HG03045 (cell line): ENCODE results near the gene UPF1.

Experiments
- ATAC-seq: cut with Tn5 transposase; IDR thresholded peaks from one replicate; pipeline ENCODE4 v1.9.1; 2021; ENCODE audit warnings: mild to moderate bottlenecking, moderate library complexity; ENCODE audit not compliant: unreplicated experiment

Gene UPF1

DNA sequence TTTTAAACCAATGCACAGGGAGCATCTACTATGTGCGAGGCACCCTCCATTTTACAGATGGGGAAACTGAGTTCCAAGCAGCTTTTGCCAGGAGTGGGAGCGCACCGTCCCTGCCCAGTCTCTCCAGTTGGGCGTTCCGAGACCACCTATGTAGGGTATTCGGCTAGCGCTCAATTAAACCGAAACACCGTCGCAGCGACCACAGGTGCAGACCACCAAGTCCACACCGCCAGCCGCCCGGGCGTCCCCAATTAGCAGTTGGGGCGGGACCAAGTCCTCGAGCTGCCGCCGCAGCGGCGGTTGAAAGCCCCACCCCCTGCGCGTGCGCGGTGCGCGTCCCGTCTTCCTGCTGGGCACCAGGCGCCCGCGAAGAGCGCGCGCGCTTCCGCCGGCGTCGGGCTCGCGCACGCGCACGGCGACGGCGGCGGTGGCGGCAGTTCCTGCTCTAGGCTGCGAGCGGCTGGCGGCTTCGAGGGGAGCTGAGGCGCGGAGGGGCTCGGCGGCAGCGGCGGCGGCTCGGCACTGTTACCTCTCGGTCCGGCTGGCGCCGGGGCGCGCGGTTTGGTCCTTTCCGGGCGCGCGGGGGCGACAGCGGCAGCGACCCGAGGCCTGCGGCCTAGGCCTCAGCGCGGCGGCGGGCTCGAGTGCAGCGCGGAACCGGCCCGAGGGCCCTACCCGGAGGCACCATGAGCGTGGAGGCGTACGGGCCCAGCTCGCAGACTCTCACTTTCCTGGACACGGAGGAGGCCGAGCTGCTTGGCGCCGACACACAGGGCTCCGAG lies at the start of gene UPF1:
Gene UPF1 (plus strand): TSS at position 436 of the 782 bp plus-strand sequence. CDS start 251 bp downstream, at position 687.
- peak; percentile 76 for ATAC-seq

DNA sequence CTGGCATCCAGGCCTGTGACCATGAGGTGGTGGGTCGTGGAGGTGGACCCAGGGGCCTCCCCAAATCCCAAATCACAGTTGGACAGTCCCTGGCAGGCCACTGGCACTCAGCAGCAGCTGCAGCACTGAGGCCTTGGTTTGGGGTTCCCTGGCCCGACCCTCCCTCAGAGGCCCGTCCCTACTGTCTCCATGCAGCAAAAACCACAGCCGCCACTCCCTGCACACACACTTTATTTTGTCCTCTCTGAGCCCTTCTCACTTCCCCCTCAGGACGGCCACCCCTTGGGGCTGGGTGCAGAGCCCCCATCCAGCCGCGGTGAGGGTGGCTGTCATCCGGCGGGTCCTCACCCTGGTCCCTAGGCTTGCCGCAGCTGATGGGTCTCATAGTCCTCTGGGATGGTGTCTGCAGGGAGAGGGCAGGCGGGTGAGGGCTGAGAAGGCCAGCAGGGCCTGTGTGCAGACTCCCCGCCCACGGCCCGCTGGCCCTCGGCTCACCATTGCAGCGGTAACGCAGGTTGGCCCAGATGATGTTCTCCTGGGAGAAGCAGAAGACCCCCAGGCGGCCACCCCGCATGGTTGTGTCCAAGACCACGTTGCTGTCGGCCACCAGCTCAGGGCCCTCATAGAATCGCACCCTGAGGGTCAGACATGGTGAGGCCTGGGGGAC lies 49.1 kb upstream of the UPF1 start:
- ATAC-seq = no peak

DNA sequence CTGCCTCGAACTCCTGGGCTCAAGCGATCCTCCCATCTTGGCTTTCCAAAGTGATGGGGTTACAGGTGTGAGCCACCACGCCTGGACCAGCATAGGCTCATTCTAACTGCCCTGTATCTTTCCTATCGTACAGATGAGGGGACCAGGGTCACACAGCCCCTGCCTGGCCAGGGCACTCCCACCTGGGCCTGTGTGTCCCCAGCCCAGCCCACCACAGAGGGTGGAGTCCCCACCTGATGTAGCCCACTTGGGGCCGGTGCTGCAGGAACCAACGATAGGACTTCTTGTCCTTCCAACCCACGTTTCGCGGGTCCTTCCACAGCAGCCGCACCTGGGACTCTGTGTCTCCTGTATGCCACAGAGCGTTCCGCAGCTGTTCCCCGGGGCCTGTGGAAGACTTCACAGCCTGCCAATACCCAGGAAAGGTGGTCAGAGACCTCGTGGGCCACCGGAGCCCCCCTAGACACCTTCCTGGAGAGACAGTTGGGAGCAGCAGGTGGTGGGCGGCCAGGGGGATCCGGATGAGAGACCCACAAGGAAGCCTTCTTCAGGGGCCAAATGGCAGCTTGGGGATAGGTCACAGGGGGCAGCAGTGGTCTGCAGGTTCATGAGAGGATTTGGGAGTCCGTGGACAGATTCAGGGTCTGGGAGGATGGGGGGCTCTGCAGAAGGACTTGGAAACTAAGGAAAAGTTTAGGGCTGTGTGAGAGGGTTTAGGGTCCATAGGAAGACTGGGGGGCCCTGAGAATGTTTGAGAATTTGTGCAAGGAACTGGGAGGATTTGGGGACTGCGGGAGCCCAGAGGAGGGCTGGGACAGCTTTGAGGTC lies 47.6 kb upstream of the UPF1 start:
- no peak for ATAC-seq

DNA sequence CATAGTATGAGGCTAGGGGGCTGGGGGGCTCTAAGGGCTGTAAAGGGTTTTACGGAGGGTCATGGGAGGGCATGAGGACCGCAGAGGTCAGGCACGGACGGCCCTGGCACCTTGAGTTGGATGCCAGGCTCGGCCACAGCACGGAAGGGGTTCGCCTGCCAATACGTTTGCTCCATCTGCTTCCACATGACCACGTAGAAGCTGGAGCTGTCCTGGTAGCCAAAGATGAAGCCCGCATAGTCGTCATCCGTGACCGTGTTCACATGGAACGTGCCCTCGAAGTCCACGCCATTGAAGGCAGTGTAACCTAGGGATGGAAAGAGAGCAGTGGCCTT lies 47.0 kb upstream of the UPF1 start:
- no peak for ATAC-seq

DNA sequence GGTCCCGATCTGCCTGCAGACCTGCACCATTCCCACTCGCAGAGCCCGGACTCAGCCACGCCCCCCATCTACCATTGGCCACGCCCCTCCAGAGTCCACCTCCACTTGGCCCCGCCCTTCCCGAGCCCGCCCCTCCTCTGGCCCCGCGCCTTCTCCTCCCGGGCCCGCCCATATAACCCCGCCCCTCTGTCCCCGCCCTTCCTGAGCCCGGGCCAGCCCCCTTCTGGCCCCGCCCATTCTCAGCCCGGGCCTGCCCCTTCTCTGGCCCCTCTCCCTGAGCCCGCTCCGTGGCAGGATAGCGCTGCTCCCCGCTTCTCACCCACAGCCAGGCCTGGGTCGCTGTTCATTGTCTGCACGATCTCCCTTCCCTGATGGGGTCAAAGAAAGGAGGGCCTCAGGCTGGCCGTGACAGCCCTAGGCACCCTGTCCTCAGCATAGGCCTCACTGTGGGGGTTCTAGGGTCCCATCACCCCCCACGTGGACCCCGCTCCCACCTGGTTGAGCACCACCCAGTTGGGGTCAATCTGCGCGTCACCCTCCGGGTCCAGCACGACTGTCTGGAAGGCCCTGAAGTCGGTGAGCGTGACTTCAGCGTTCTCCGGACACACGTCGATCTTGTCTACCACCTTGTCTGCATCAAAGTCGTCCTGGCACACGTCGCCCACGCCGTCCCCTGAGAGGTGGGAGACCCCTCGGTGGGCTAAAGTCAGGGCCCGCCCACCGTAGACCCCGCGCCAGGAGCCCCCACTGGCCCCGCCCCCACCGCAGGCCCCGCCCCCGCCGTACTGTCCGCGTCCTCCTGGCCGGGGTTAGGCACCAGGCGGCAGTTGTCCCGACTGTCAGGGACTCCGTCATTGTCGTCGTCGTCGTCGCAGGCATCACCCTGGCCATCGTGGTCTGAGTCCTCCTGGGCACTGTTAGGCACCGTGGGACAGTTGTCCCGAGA lies 46.3 kb upstream of the UPF1 start:
- no peak for ATAC-seq

DNA sequence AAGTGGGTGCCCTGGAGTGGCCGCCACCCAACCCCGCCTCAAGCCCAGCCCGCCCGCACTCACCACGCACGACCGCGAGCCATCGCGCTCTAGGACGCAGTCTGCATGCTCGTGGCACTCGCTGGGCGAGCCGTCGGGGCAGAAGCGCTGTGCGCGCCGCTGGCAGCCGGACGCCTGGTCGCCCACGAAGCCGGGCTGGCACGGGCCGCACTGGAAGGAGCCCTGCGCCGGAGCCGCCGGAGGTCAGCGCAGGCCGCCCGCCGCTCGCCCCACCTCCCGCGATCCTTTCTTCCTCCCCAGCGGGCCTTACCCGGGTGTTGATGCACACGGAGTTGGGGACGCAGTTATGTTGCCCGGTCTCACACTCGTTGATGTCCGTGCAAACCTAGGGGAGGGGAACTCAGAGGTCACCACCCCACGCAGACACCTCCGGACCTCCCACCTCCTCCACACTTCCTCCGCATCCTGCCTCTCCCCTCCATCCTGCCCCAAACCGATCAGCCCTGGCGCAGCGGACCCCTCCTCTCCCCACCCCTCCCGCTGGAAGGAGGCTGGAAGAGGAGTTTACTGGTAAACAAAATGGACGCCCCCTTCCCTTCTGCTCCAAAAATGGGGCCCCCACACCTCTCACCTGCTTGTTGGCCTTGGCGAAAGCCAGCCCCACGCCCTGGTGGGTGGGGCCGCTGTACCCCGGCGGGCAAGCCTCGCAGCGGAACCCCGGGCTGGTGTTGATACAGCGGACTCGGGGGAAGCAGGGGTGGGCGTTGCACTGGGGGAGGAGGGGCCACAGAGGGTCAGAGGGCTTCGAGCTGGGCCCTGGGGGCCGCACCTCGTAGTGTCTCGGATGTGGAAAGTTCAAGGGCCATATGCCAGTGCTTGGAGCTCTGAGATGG lies 43.0 kb upstream of the UPF1 start:
- no peak for ATAC-seq

DNA sequence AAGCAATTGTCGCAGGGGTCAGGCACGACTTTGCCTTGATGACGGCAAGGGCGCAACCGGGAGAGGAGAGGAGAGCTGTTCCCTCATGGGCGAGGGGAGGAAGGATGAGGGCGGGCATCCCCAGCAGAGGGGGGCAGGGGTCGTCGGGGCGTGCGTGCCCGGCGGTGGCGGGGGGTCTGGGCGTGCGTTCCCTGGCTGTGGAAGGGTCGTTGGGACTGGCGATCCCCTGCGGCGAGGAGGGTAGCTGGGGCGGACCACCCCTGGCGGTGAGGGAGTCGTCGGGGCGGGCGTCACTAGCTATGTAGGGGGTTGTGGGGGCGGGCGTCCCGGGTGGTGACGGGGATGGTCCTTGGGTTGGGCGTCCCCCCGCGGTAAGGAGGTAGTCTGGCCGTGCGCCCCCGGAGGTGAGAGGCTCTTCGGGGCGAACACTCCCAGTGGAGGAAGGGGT lies 42.3 kb upstream of the UPF1 start:
- ATAC-seq = no peak

DNA sequence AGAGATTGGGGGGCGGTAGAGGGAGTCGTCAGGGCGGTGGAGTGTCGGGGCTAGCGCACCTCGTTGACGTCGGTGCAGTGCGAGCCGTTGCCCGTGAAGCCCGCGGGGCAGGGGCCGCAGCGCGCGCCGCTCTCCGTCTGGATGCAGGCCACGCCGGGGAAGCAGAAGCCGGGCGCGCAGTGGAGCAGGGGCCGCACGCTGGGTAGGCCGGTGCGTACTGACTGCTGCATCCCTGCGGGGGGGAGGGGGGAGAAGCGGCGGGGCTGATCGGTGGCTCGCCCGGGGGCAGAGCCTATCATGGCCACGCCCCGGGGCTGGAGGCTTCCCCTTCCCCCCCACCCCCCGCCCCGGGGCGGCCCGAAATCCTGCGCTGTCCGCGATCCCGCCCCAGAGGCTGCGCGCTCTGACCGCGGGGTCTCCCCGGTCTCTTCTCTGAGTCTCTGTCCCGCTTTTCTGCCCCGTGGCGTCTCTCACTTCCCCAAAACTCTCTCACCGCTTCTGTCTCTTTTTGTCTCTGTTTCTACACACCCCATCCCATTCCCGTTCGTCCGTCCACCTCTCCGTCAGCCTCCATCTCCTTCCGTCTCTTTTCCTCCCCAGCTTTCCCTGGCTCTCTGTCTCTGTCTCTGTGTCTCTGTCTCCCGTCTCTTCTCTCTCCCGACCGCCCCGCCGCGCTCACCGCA lies 41.7 kb upstream of the UPF1 start:
- no peak for ATAC-seq

DNA sequence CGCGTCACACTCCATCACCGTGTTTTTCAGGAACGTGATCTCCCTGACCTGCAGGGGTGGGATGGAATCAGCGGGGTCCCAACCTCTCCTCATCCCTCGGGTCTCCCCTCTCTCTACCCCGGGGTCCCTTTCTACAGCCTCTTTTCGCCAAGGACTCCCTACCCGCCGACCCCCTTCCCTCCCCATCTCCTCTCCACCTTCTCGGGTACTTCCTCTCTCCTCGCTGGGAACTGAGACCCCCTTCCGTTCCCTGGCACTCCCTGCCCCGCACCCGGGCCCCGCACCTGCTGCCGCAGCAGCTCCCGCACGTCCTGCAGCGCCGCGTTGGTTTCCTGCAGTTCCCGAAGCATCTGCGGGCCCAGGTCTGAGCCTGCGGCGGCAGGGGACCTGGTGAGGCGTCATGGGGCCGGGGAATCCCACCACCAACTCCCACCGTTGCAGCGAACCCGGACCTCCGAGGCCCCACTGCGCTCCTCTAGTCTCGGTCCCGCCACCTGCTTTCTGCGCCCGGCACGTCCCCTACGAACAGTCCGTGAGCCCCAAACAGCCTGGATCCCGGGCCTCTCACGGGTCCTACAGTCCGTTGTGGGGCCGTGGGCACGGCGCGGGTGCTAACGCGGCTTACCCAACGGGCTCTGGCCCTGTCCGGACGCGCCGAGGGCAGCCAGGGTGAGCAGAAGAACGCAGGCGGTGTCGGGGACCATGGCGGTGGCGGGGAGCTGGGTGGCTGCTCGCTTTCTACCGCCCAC lies 41.0 kb upstream of the UPF1 start, which contains the start of gene COMP:
Gene COMP (minus strand): TSS at position 740 of the 749 bp plus-strand sequence. CDS start 36 bp downstream, at position 704.
- no peak for ATAC-seq

DNA sequence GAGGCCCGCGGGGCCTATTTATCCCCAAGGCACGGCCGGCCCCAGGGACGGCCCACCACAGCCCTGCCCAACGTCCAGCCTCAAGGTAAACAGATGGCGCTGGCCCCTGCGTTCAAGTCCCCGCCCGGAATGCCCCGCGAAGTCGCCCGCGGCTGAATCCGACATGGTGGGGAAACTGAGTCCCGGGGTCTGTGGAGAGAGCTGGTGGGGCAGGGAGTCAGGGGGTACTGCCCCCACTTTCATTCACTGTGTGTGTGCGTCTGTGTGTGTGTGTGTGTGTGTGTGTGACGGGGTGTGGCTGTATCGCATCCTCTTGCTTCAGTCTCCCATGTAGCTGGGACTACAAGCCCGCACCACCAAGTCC lies 40.5 kb upstream of the UPF1 start:
- no peak for ATAC-seq

DNA sequence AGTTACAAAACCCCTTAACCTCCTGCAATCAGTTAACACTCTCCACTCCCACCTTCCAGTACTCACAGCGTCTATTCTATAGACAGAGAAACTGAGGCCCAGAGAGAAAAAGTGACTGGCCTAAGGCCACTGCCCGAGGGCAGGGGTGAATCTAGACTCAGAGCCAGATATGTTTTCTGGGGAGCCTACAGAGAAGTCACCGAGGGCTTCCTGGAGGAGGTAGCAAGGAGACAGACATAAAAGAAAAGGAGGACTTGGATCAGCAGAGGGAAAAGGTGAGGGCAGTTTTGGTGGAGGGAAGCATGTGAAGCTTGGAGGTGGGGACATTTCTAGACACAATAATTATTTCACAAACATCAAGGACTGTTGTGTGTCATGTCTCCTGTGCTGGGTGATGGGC lies 39.1 kb upstream of the UPF1 start:
- no peak for ATAC-seq

DNA sequence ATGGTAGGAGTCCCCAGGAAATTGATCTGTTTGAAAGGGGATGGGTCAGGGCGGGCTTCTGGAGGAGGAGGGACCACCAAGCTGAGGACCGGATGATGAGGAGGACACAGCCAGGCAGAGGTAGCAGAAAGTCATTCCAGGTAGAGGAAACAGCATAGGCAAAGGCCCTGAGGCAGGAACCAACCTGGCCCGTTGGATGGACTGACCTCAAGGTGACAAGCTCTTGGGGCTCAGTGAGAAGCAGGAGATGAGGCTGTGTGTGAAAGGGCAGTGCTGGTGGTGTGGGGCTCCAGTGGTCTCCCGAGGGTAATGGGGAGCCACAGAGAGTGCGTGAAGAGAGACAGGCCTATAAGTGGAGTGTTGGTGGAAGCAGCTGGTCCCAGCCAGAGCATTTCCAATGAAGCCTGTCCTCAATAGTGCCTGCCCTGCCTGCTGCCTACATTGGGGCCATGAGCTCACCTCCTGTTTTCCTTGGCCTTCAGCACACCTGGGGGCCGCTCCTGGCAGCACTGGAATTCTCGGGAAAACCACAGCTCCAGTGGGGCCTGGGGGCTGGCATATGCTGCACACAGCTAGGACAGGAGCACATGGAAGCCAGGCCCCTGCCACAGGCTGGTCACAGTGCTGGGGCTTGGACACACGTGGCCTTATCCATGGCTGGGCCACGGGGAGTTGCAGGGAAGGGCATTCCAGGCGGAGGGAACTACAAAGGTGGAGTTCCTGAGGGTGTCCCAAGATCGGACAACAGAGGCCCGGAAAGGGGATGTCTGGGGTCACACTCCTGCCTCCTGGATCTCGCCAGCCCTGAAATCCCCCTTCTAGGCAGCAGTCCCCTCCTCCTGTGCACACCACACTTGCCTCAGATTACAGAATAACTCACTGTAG lies 38.4 kb upstream of the UPF1 start:
- no peak for ATAC-seq

DNA sequence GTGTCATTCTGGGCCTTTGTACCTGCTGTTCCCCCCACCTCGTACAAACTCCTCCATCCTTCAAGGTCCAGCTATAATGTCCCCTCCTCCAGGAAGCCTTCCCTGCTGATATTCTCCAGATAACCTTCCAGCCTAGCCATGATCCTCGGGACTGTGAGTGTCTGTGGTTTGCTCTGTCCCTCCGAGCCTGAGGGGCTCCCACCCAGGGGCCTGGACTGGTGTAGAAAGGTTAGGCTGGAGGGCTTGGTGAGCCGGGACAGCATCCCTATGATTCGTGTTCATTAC lies 37.8 kb upstream of the UPF1 start:
- no peak for ATAC-seq

DNA sequence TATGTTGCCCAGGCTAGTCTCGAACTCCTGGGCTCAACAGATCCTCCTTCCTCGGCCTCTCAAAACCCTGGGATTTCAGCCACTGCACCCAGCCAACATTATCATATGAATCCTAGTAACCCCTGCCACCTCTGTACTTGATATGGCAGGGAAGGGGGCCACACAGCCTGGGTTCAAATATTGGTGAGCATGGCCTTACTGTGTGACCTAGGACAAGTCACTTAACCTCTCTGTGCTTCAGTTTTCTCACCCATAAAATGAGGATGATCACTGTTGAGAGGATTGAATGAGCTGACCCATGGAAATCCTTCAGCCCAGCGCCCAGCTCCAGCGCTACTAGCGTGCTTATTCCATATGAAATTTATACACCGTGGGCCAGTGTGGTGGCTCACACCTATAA lies 37.1 kb upstream of the UPF1 start:
- ATAC-seq = no peak

DNA sequence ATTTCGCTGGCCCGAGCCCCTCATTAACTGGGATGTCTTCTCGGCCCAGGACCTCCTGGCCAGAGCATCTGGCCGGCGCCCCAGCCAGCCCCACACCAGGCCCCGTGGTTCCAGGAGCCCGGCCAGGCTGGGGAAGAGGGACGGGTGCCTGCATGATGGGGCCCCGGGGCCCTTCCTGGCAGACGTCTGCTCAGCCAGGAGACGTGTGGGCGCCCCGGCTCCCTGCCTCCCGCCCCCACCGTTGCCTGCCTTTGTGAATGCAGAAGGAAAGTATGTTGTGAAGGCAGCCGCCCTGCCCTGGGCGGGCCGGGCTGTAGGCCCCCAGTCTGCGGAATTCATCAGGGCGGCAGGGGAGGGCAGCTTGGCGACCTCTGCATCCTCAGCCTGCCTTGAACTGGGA lies 36.2 kb upstream of the UPF1 start:
- ATAC-seq = no peak

DNA sequence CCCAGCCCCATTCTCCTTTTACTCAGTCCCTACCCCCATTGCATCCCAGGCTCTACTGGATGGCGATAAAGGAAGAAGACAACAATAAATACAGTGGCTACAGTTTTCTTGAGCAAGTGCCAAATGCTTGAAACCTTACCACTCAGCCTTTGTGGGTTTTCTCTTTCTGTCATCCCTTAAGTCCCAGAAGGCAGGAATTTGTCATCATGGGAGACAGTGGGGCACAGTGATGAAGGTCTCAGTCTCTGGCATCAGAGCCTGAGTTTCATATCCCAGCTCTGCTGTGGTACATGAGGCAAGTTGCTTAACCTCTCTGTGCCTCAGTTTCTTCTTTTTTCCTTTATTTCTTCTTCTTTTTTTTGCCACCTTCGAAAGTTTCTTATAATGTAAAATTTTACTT lies 35.5 kb upstream of the UPF1 start:
- no peak for ATAC-seq
